Measurements from ENCODE around the gene CDK6. TPM values are rescaled to one million over a fixed set of nuclear protein-coding genes. Genes with fewer than 3 reads are reported as not detected.

Gene CDK6
- total and polyA plus RNA-seq, 2 experiments from 2014 or later: 7.4 to 23.7 TPM

- Mint-ChIP-seq H3K27me3 (ENCODE audit: insufficient read depth, low read depth, poor library complexity) (no peaks in the 10 kb centered on the region), H3K4me3 (no peak overlapping the region), H3K27ac (no peak overlapping the region), H3K9me3 (no peaks in the 10 kb centered on the region), H3K4me1 (peaks cover 37% of the 10 kb centered on the region), H3K36me3 (ENCODE audit: low read depth) (peaks cover 7% of the 10 kb centered on the region; the same call in 1 of the 3 replicates)
- Histone ChIP-seq H3K4me3 (no peak overlapping the region), H3K79me2 (replicated peaks; ENCODE audit: insufficient read depth) (peaks cover 85% of the 10 kb centered on the region), H3K27ac (ENCODE audit: low read depth) (no peak overlapping the region), H2AFZ (no peak overlapping the region), H3K27me3 (ENCODE audit: insufficient read depth) (no peaks in the 10 kb centered on the region), H3K9me2 (ENCODE audit: insufficient read depth) (no peaks in the 10 kb centered on the region), H3K4me2 (peak overlapping the region; percentile 25; the same call in 1 of the 2 replicates), H4K20me1 (replicated peaks; ENCODE audit: insufficient read depth) (no peaks in the 10 kb centered on the region), H3K4me1 (ENCODE audit: insufficient read depth) (peaks cover 35% of the 10 kb centered on the region), H3F3A (replicated peaks; ENCODE audit: low read depth) (no peaks in the 10 kb centered on the region), H3K36me3 (ENCODE audit: insufficient read depth) (no peaks in the 10 kb centered on the region)
- TF ChIP-seq ETS1 (IDR thresholded peaks at IDR 0.05) (no peak), ZNF114 (CRISPR knock-in tag; IDR thresholded peaks at IDR 0.05) (no peak), ZNF462 (CRISPR knock-in tag; IDR thresholded peaks at IDR 0.05) (no peak), CTCF (conservative IDR thresholded peaks at IDR 0.05; ENCODE audit: low read depth in 2 of 2) (no peak), ZNF331 (CRISPR knock-in tag; IDR thresholded peaks at IDR 0.05; ENCODE audit: low read depth) (no peak), NANOG (IDR thresholded peaks at IDR 0.05; ENCODE audit: borderline replicate concordance) (no peak), JUNB (IDR thresholded peaks at IDR 0.05; ENCODE audit: unreplicated experiment) (no peak), EZH2phosphoT487 (IDR thresholded peaks at IDR 0.05; ENCODE audit: unreplicated experiment) (no peak), CREB1 (CRISPR knock-in tag; IDR thresholded peaks at IDR 0.05; ENCODE audit: low read depth) (no peak), REST (IDR thresholded peaks at IDR 0.05; ENCODE audit: unreplicated experiment) (no peak), STAT1 (IDR thresholded peaks at IDR 0.05; ENCODE audit: unreplicated experiment) (no peak), POLR2AphosphoS5 (IDR thresholded peaks at IDR 0.05; ENCODE audit: low read depth) (no peak), EZH2 (IDR thresholded peaks at IDR 0.05; ENCODE audit: low read depth, unreplicated experiment) (no peak)
- no peak for ATAC-seq
- no peak for DNase-seq (ENCODE audit: low spot score)
These were observed 11.9 kb downstream of the CDK6 start for GRCh38 chr7:92824450-92824849.
